ENCODE data around the gene TP53I13.
A peak's percentile ranks its signal among the peaks of the same experiment; 100 is the strongest.

Gene TP53I13

GRCh38 chr17:29619251-29619650 is 50.8 kb downstream of the TP53I13 start:
- Histone ChIP-seq H3K27me3 (peaks cover 22% of the 10 kb centered on the region), H3K9ac (no peak overlapping the region), H3K36me3 (no peaks in the 10 kb centered on the region; the same call in 1 of the 2 replicates), H4K20me1 (peaks cover 27% of the 10 kb centered on the region), H3K9me3 (no peaks in the 10 kb centered on the region), H3K4me1 (peaks cover 94% of the 10 kb centered on the region), H3K4me3 (no peak overlapping the region), H3K27ac (no peak overlapping the region), H3K4me2 (peak overlapping the region; percentile 99)
- no peak for TF ChIP-seq Cebpa-rat (IDR thresholded peaks at IDR 0.05)

GRCh38 chr17:29620271-29620670 is 51.8 kb downstream of the TP53I13 start:
- Histone ChIP-seq H3K9me3 (no peaks in the 10 kb centered on the region), H3K27ac (no peak overlapping the region), H3K4me1 (peaks cover 94% of the 10 kb centered on the region), H3K4me2 (peak overlapping the region; percentile 99; the same call in 1 of the 2 replicates), H4K20me1 (peaks cover 17% of the 10 kb centered on the region), H3K36me3 (peaks cover 3% of the 10 kb centered on the region; the same call in 1 of the 2 replicates), H3K27me3 (peaks cover 22% of the 10 kb centered on the region), H3K9ac (no peak overlapping the region), H3K4me3 (no peak overlapping the region)
- TF ChIP-seq Cebpa-rat (IDR thresholded peaks at IDR 0.05), result no peak

- H3K9ac ChIP-seq, result peak overlapping the region; percentile 82; the same call in 1 of the 2 replicates
- H3K4me1 ChIP-seq, result peaks cover 87% of the 10 kb centered on the region
- H3K27me3 ChIP-seq, result peaks cover 17% of the 10 kb centered on the region
- H3K4me2 ChIP-seq, result peak overlapping the region; percentile 99
- H3K36me3 ChIP-seq, result peaks cover 9% of the 10 kb centered on the region; the same call in 1 of the 2 replicates
- no peak overlapping the region for H3K4me3 ChIP-seq
- no peak for TF ChIP-seq Cebpa-rat (IDR thresholded peaks at IDR 0.05)
- H3K9me3 ChIP-seq, result no peaks in the 10 kb centered on the region
- H3K27ac ChIP-seq, result no peak overlapping the region; the same call in 1 of the 2 replicates
- peaks cover 10% of the 10 kb centered on the region for H4K20me1 ChIP-seq
Observed at GRCh38 chr17:29620779-29621500, 52.4 kb downstream of the TP53I13 start.

GRCh38 chr17:29621751-29622194 is 53.3 kb downstream of the TP53I13 start:
- Histone ChIP-seq H3K27me3 (peaks cover 9% of the 10 kb centered on the region), H3K9me3 (no peaks in the 10 kb centered on the region), H4K20me1 (peaks cover 9% of the 10 kb centered on the region), H3K36me3 (peaks cover 16% of the 10 kb centered on the region), H3K27ac (peak overlapping the region; percentile 65), H3K4me1 (peaks cover 79% of the 10 kb centered on the region), H3K9ac (peak overlapping the region; percentile 82), H3K4me2 (peak overlapping the region; percentile 99), H3K4me3 (peak overlapping the region; percentile 82)
- no peak for TF ChIP-seq Cebpa-rat (IDR thresholded peaks at IDR 0.05)
